ENCODE measurements around the gene ELP1.
A peak's percentile ranks its signal among the peaks of the same experiment; 100 is the strongest.
"Not testable (repeated sequence)": the region's sequence is repeated elsewhere in the genome, so short reads cannot be mapped to it uniquely, and the experiment has no call there.

The ELP1 gene

GRCh38 chr9:108852079-108852478 lies 81.8 kb downstream of the ELP1 start:
- DNase-seq, result no peak

GRCh38 chr9:108851138-108851537 lies 82.8 kb downstream of the ELP1 start:
- DNase-seq, result no peak

DNA sequence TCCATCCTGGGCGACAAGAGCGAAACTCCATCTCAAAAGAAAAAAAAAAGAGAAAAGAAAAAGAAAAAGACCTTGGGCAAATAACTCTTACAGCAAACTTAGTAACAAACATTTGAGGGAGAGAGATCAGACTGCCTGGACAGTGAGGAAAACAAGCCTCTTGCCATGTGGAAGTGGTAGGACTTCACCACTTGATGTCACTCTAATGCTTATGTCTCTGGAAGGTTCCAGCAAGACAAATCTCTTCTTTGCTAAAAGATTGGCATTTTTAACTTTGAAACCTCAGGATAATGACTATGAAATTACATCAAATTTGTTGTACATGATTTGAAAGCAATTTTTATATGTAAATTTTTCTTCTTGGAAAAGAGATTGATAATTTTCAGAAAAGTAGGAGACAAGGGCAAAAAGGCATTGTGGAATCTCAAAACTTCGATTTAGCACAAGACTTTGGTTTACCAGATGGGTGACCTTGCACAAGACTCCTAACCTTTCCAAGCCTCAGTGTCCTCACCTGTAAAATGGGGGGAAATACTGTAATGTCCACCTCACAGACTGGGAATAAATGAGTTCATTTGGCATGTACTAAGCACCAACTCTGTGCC lies 83.5 kb downstream of the ELP1 start:
- DNase-seq, result no peak

DNA sequence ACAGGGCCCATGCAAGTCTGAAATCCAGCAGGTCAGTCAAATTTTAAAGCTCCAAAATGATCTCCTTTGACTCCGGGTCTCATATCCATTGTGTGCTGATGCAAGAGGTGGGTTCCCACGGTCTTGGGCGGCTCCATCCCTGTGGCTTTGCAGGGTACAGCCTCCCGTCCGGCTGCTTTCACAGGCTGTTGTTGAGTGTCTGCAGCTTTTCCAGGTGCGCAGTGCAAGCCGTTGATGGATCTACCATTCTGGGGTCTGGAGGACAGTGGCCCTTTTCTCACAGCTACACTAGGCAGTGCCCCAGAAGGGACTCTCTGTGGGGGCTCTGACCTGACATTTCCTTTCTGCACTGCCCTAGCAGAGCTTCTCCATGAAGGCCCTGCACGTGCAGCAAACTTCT lies 85.6 kb downstream of the ELP1 start:
- not testable (repeated sequence) for DNase-seq

DNA sequence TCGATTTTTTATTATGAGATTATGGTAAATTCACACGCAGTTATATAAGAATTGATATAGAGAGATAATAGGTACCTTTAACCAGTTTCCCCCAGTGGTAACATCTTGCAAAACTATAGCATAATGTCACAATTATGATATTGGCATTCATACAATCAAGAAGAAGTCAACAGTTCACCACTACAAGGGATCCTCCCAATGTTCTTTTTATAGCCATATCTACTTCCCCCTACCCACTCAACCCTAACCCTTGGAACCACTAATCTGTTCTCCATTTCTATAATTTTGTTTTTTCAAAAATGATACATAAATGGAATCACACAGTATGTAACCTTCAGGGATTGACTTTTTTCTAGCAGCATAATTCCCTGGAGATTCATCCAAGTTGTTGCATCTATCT lies 88.0 kb downstream of the ELP1 start:
- no peak for DNase-seq

DNA sequence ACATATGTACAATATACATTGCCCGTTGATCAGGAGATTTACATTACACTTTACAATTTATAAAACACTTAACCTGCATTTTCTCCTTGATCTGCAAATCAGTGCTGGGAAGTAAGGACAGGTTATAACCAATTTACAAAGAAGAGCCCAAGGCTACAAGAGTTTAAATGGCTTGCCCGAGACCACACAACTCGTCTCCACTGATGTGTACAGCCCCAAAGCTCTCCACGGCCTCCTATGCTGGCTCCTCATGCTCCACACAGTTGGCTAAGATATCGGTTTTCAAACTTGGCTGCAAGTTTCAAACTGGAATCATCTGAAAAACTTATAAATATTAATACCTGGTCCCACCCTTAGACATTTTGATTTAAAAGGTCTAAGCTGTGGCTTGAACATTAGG lies 88.4 kb downstream of the ELP1 start:
- DNase-seq, result no peak

DNA sequence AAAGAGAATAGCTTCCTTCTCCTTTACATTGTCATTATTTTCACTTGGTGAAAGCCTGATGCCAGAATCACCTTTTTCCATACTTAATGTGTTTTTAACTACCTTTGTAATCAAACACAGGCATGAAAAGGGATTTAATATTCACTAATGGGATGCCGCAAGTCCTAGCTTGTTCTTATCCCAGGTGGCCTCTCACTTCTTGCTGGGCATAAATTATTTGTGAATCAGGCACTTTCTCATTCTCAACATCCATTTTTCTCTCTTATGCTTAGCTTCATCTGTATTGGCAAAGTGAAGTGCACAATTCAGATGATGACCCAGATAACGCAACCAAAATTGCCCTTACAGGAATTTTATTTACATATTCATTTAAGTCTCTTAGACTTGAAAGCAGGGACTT lies 89.1 kb downstream of the ELP1 start:
- no peak for DNase-seq

DNA sequence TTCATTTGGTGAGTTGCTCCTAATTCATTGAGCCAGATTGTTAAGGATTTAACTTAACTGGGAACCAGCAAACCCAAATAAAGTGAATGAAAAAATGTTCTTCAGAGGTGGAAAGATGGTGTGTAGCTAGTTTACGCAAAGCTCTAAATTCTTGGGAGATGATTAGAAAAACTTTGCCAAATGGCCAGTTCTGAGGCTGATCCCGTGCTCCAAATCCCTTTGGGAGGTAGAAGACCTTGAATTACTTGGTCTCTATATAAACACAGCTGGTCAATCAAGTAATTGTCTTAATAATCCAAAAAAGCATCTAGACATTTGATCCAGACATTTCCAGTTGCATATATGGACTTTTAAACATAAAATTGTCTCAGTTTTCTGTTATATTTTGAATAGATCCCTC lies 89.5 kb downstream of the ELP1 start:
- DNase-seq, result no peak

DNA sequence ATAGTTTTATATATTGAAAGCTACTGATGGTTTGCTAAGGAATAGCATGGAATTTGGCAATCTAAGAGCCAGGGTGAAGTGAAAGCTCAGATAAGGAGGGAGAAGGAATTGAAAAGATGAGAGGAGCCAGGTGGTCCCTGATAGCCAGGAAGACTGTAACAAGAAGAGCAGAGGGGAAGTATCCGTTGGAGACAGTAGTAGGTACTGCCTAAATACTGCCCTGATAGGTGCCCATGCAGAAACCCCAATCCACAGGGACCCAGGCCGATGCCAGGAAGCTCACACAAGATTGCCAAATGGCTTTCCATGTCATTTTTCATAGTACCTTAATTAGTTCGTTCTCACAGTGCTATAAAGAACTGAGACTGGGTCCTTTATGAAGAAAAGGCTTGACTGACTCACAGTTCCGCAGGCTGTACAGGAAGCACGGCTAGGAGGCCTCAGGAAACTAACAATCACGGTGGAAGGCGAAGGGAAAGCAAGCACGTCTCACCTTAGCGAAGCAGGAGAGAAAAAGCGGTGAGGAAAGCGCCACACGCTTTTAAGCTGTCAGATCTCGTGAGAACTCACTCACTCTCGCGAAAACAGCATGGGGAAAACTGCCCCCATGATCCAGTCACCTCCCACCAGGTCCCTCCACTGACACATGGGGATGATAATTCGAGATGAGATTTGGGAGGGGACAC lies 91.2 kb downstream of the ELP1 start:
- DNase-seq, result no peak

DNA sequence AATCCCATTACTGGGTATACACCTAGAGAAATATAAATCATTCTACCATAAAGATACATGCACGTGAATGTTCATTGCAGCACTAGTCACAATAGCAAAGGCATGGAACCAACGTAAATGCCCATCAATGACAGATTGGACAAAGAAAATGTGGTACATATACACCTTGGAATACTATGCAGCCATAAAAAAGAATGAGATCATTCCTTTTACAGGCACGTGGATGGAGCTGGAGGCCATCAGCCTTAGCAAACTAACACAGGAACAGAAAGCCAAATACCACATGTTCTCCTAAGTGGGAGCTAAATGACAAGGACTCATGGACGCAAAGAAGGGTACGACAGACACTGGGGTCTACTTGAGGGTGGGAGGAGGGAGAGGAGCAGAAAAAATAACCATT lies 94.4 kb downstream of the ELP1 start:
- DNase-seq, result not testable (repeated sequence)

DNA sequence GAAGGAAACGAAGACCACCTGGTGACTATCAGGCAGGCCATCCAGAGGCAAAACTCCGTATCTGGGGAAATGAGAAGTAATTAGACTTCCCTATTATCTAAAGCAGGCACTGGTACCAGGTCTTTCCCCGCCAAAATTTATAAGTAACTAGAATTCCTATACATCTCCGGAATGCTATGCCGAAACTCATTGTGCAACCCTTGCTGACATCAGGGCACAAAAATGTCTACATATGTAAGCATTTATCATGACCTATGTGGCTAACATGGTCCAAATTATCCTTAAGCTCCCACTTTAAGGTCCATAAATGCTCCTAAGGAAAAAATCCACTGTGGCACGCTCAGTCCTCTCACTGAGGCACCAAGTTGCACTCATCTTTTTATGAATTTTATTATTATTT lies 95.9 kb downstream of the ELP1 start:
- no peak for DNase-seq

- DNase-seq, result no peak
Measured at GRCh38 chr9:108837530-108837929, 96.4 kb downstream of the ELP1 start.

- DNase-seq, result no peak
Measured at GRCh38 chr9:108836781-108837180, 97.1 kb downstream of the ELP1 start.

- no peak for DNase-seq
Measured at GRCh38 chr9:108836319-108836718, 97.6 kb downstream of the ELP1 start.

- DNase-seq, result no peak
Measured at GRCh38 chr9:108835831-108836230, 98.1 kb downstream of the ELP1 start.

GRCh38 chr9:108834959-108835665 lies 98.8 kb downstream of the ELP1 start:
- peak; percentile 2 for DNase-seq

DNA sequence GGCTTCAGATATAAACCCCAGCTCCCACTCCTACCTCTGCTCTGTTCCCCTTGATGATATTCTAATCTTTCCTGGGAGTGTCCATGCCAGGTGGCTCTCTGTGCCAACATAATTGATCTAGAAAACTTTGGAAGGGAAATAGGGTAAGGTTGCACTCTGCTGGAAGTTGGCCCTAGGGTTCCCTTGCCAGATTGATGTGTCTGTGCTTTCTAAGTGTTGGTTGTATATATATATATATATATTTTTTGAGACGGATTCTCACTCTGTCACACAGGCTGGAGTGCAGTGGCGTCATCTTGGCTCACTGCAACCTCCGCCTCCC lies 101.8 kb downstream of the ELP1 start:
- no peak for DNase-seq

DNA sequence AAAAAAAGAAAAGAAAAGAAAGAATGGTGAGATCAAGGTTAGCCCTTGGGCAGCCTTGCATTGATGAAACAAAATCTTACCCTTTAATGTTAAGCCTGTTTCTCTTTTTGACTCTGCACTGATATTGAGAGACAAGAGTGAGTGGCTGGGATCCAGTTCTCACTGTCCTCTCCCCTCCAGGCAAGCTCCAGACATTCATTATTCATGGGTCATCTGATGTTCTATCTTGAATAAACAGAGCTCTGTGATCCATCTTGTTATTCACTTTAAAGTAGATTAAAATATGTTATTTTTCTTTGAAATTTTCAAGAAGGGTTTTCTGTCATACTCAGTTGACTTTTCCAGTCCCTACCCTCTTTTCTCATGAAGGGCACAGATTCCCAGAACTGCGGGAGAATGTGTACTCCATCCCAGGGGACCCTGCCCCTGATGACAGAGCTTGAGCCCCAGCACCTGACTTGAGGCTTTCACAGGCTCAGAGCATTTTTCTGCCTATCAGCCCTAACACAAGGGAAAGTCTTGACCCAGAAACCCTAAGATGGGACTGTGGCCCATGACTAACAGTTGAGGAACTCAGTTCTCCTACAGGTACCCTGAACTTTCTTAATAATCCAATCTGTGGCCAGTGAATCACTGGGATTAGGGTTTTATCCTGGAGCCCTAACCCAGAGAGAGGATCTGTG lies 102.3 kb downstream of the ELP1 start:
- DNase-seq, result no peak

DNA sequence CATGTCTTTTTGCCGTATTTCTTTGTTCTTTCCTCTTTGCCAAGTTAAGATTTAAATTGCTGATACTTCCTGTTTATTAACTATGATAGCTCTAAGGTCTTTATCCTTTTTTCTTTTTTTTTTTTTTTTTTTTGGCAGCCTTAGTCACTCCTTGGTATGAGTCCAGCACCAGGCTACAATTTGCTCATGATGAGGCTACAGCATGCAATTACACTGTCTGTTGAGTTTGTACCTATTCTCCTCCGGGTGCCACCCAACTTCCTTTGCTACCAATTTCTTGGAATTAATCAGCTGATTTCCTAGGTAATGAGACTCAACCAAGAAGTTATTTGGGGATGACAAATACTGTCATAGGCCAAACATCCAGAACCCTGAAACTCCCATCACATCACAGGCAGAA lies 103.7 kb downstream of the ELP1 start:
- DNase-seq, result no peak

DNA sequence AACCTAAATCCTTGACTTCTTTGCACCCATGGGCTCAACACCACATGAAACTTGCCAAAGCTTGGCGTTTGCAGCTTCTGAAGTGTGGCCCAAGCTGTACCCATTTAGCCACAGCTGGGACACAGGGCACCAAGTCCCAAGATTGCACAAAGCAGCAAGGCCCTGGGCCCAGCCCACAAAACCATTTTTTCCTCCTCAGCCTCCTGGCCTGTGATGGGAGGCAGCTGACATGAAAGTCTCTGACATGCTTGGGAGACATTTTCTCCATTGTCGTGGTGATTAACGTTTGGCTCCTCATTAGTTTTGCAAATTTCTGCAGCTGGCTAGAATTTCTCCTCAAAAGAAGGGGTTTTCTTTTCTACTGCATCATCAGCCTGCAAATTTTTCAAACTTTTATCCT lies 110.1 kb downstream of the ELP1 start:
- no peak for DNase-seq
